ENCODE measurements around the gene PNPLA7.
A peak's percentile ranks its signal among the peaks of the same experiment; 100 is the strongest.
"Not testable (repeated sequence)": the region's sequence is repeated elsewhere in the genome, so short reads cannot be mapped to it uniquely, and the experiment has no call there.

The PNPLA7 gene

GRCh38 chr9:137511758-137512463 is 38.3 kb downstream of the PNPLA7 start:
- no peak for DNase-seq

DNA sequence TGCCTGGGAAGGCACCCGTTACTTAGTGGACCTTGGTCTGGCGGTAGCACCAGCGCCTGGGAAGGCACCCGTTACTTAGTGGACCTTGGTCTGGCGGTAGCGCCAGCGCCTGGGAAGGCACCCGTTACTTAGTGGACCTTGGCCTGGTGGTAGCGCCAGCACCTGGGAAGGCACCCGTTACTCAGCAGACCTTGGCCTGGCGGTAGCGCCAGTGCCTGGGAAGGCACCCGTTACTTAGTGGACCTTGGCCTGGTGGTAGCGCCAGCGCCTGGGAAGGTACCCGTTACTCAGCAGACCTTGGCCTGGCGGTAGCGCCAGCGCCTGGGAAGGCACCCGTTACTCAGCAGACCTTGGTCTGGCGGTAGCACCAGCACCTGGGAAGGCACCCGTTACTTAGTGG is 39.1 kb downstream of the PNPLA7 start:
- not testable (repeated sequence) for DNase-seq

DNA sequence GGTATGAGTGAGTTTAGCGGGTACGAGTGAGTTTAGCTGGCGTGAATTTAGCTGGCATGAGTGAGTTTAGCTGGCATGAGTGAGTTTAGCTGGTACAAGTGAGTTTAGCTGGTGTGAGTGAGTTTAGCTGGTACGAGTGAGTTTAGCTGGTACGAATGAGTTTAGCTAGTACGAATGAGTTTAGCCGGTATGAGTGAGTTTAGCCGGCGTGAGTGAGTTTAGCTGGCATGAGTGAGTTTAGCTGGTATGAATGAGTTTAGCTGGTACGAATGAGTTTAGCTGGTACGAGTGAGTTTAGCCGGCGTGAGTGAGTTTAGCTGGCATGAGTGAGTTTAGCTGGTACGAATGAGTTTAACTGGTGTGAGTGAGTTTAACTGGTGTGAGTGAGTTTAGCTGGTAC is 41.0 kb downstream of the PNPLA7 start:
- no peak for DNase-seq

- DNase-seq, result no peak
Observed at GRCh38 chr9:137506702-137507171, 43.5 kb downstream of the PNPLA7 start.

- DNase-seq, result no peak
Observed at GRCh38 chr9:137506274-137506673, 43.9 kb downstream of the PNPLA7 start.

GRCh38 chr9:137505421-137506140 is 44.6 kb downstream of the PNPLA7 start:
- no peak for DNase-seq

GRCh38 chr9:137504432-137504777 is 45.8 kb downstream of the PNPLA7 start:
- no peak for DNase-seq

DNA sequence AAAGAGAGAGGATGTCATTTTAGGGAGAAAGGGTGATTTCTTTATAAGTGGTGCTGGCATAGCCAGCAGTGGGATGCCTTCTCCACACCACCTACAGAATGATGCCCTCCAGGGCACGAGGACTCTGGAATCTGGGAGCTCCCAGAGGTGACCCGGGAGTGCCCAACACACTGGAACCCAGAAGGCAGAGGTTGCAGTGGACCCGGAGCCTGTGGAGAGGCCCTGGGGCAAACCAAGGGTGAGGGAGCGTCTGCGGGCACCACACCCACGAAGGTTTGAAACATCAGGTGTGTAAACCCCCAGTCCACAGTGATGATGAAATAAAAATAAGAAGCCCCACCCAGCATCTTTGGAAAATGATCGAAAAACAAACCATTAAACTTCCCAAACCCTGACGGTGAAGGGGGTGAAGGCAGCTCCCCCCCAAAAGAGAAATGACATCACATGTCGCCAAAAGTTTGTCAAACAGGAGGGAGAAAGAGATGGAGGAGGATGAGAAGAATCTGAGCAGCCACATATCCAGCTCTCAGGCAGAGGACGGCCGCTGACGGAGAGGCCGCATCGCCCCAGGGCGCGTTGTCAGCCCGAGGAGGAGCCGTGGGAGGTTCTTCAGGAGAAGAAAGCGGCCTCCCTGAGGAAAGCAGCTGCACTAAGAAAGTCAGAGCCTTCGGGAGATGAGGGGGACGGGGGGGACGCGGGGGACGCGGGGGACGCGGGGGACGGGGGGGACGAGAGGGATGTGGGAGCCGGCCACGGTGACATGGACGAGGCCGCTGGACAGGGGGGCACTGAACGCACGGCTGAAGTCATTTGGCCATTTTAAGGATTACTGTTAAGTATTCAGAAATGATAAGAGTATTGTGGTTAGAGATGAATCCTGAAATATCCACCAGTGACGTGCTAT is 47.9 kb downstream of the PNPLA7 start:
- peak; percentile 38 for DNase-seq

DNA sequence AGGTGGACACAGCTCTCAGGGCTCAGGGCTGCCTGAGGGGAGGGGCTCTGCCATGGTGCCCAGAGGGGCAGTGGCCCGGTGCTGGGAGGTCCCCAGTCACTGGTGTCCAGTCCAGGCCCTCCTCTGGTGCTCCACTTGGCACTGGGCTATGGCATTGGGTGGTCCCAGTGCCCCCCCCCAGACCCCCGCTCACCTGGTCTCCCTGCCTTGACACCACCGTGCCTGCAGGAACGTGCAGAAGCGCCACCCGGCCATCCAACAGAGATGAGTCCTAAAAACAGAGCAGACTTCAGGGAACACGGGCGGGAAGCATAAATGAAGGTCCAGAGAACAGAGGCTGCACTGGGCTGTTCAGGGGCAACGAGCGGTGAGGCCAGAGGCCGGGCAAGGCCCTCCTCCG is 48.7 kb downstream of the PNPLA7 start:
- DNase-seq, result no peak

DNA sequence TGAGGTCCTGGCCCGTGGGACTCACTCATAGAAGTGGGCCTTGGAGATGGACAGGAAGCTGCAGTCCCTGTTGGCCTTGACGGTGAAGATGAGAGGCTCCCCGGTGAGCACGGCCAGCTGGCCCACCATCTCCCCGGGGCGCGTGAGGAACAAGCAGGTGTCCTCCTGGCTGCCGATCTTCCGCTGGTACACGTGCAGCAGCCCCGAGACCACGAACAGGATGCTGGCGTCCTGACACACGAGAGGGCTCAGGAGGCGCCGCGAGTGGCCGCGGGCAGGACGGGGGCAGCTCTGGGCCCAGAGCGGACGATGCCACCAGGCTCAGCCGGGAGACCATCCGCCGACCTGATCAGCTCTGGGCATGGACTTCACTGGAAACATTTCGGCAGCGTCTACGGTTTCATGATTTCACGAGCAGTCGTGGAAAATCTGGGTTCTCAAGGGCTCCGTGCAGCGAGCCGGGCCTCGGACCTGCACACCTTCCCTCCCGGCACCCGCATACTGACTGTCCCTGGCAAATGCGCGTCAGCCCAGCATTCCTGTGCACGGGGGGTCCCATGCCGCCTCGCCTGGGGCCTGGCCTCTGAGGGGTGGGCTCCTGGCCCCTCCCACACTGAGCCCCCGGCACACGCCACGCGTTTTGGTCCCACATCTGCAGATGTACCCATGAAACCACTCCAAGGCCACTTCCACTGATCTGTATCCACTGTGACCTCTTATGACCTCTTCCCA is 49.4 kb downstream of the PNPLA7 start:
- DNase-seq, result no peak

DNA sequence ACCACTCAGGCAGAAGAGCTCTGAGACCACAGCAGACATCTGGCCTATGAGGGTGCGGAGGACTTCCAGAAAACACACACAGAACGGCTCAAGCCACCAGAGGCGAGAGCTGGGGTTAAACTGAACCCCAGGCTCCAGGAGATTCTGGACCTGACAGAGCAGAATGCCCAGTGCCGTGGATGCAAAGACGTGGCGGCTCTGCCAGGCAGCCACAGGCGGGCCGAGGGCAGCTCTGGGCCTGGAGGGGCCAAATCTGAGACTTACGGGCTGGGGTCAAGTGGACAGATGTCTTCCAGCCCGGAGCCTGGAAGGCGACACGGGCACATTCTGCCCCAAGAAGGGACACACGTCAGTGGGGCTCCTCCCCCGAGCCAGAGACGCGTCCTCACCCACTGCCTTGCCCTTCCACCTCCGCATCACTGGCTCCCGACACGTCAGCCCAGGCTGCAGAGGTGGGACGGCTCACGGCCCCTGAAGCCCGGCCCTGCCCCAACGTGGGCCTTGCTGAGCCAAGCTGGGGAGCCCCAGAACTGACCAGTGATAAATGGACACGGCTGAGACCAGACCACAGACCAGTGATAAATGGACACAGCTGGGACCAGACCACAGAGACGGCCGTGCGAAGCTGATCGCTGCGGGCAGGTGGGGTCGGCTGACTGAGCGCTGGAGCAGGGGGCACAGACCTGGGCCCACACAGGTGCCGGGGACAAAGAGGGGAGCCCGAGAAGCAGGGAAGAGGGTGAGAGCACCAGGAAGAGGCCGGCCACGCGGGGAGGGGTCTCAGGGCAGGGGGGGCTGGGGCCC is 50.1 kb downstream of the PNPLA7 start:
- no peak for DNase-seq

GRCh38 chr9:137499416-137499815 is 50.8 kb downstream of the PNPLA7 start:
- no peak for DNase-seq

GRCh38 chr9:137498720-137499150 is 51.5 kb downstream of the PNPLA7 start:
- DNase-seq, result no peak

DNA sequence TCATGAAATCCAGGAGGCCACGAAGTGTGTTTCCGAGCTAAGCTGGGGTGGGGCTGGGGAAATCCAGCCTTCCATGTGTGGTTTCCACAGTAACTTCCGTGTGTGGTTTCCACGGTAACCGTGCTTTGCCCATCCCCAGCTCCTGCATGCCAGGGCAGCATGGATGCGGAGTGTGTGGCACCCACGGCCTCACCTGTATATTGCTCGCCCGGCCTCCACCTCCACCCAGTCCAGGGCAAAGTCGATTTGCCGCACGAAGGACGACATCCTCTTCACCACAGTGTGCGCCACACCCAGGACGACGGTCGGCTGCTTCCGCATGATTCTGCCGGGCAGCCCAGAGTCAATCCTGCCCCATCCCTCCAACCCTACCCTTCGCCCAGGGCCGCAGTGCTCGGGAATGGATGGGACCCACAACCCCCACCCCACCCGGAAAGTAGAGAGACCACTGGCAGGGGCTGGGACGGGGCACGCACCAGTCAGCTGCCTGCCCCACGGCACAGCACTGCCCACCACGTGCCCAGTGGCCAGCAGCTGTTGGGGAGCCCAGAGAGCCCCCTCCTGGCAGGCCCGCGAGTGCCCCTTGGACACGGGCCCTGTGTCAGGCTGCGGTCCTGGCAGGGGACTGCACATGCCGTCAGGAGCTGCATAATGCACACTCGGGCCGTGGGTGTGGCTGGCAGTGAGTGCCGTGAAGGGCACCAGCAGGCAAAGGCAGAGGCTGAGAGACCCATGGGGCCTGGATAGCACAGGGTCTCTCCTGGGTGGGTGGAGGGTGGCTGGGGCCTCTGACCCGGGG is 52.1 kb downstream of the PNPLA7 start:
- no peak for DNase-seq

GRCh38 chr9:137496601-137497375 is 53.4 kb downstream of the PNPLA7 start:
- DNase-seq, result no peak

GRCh38 chr9:137494550-137495351 is 55.5 kb downstream of the PNPLA7 start:
- DNase-seq, result no peak

DNA sequence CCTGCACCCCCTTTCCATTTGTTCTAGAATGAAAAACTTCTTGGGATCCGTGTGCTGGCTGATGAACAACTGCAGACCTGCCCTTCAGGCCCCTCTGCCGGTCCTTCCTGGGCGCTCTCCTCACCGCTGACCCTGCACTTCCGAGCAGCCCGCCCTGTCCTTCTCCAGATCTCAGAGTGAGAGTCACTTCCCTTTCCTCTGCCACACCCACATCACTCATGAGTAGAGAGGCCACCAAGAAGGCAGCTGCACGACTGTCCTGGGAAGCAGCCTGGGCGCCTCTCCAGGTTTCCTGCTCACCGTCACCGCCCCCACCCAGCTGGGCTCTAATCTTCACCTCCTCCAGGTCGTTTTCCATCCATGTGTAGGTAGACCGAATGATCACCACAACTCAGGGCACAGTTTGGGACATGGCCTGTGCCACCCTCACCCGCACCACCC is 56.1 kb downstream of the PNPLA7 start:
- no peak for DNase-seq

DNA sequence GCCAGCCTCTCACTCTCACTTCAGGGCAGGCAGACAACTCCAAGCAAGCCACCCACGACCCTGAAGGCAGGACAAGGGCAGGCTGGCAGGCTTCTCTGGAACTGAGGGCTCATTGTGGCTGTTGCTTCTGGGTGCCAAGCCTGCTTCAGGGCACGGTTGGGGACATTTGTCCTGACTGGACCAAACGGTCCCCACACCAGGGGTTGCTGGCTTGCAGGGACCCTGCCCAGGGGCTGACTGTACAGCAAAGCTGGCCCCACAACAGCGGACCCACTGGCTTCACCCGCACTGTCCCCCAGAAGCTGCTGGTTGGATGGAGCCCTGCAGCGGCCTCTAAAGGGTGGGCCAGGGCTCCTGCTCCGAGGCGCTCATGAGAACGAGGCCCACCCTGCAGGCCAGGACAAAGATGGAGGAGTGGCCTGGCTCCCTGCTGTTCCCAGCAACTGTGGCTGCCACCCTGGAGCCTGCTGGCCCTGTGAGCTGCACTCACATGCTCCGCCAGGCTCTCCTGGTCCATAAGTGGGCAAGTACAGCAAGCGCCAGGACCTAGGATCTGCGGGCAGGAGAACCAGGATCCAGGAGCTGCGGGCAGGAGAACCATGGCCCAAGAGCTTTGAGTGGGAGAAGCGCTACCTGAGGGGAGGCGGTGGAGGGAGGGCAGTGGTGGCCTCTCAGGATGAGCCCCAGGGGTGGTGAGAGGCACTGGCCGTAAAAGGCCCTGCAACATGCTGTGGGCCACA is 56.7 kb downstream of the PNPLA7 start:
- no peak for DNase-seq
